ENCODE measurements around the gene CHCHD6. TPM values are rescaled to one million over a fixed set of nuclear protein-coding genes. Genes with fewer than 3 reads are reported as not detected.

Gene CHCHD6
- total RNA-seq, 1 experiment from 2014 or later = 35.8 TPM

GRCh38 chr3:126922466-126922865 lies 218.4 kb downstream of the CHCHD6 start:
- no peak for DNase-seq (ENCODE audit: low spot score)

DNA sequence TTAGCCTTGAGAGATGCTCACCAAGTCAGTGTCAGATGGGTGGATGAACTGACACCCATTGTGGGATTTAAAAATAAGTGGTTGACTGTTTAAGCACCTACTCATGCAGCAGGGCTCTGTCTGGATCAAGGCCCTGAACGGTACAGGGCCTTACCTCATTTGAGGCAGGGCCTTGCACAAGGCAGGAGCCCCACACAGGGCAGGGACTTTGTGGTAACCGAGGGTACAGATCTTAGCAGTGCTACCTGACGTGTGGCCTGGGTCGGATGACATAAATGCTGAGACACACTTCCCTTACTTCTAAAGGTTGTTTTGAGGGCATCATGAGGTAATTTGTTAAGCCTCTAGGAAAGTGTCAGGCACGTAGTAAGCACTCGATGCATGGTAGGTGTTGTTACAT lies 219.4 kb downstream of the CHCHD6 start:
- no peak for DNase-seq (ENCODE audit: low spot score)

DNA sequence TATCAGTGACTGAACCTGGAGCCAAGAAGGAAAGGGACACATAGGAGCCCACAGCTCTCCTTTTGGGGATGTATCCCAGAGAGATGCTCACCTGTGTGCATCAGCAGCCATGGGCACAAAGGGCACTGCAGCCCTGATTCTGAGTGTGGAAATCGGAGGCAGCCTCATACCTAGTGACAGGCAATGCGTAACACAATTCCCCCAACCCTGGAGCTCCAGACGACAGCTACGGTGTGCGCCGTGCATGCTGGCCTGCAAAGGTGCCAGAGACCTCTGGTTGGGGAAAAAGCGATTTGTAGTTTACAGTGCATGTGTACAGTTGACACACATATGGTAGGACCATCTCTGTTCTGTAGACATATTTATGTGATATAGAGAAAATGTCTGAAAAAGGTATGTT lies 219.9 kb downstream of the CHCHD6 start:
- DNase-seq (ENCODE audit: low spot score) = no peak

- DNase-seq (ENCODE audit: low spot score) = no peak
These were observed 220.4 kb downstream of the CHCHD6 start for GRCh38 chr3:126924458-126924857.

GRCh38 chr3:126925411-126926171 lies 221.6 kb downstream of the CHCHD6 start:
- DNase-seq (ENCODE audit: low spot score) = no peak

GRCh38 chr3:126926684-126927400 lies 222.8 kb downstream of the CHCHD6 start:
- peak; percentile 89 for DNase-seq (ENCODE audit: low spot score)

DNA sequence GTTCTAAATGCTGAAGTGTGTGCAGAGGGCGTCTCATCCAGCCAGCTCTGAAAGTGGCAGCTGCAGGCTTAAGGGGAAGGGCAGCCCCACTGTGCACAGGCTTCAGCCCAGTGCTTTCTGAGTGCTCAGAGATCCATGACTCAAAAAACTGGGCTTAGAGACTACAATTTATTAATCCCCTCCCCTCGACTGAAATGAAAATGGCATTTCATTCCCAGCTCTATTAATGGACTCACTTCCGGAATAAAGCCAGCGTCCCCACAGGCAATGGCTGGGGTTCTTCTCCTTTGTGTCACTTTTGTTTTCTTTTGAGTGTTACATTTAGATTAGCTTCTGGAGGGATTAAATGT lies 223.3 kb downstream of the CHCHD6 start:
- DNase-seq (ENCODE audit: low spot score) = no peak

DNA sequence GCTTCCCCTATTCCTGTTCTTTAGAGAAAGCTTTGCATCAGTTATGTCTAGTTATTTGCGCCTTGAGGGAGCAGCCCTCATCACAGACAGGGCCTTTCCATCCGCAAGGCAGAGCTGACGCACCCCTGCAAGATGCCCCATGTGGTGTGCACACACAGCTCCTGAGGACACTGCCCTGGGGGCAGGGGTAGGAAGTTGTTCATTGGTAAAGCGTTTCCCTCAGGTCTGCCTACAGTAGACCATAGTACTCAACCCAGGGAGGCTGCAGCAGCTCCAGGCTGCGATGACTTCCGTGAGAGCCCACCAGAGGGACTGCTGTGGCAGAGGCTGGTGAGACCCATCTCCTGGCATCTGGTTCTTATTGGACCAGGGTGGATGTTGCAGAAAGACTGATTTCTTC lies 223.8 kb downstream of the CHCHD6 start:
- no peak for DNase-seq (ENCODE audit: low spot score)

- no peak for DNase-seq (ENCODE audit: low spot score)
These were observed 225.0 kb downstream of the CHCHD6 start for GRCh38 chr3:126928921-126929474.

DNA sequence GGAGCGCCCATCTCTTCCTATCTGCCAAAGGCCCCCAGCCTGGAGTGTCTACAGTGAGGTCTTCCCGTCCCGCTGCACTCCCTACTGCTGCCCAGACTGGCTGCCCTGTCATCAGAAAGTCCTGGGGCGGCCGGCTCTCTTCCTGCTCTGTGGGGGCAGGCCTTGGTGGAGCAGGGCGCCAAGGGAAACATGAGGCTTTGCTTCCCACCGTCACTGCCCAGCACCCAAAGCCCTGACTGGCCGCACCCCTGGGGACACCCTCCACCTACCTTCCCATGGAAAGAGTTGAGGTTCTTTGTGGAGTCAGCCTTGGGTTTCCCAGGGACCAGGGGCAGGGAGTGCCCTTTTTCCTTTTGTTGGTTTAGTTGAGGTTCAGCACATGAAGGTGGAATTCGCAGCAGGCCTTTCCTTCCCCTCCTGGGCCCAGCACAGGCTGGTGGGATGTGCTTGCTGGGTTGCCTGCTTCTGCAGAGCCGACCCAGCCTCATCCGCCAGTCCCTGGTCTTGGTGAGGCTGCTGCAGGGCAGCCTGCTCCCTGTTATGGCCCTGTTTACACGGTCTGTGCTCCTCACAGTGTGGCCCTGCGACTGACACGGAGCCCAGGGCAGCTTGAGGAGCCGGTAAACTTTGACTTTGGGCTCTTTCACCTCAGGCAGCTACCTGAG lies 227.0 kb downstream of the CHCHD6 start:
- no peak for DNase-seq (ENCODE audit: low spot score)

- no peak for DNase-seq (ENCODE audit: low spot score)
These were observed 227.8 kb downstream of the CHCHD6 start for GRCh38 chr3:126931806-126932187.

DNA sequence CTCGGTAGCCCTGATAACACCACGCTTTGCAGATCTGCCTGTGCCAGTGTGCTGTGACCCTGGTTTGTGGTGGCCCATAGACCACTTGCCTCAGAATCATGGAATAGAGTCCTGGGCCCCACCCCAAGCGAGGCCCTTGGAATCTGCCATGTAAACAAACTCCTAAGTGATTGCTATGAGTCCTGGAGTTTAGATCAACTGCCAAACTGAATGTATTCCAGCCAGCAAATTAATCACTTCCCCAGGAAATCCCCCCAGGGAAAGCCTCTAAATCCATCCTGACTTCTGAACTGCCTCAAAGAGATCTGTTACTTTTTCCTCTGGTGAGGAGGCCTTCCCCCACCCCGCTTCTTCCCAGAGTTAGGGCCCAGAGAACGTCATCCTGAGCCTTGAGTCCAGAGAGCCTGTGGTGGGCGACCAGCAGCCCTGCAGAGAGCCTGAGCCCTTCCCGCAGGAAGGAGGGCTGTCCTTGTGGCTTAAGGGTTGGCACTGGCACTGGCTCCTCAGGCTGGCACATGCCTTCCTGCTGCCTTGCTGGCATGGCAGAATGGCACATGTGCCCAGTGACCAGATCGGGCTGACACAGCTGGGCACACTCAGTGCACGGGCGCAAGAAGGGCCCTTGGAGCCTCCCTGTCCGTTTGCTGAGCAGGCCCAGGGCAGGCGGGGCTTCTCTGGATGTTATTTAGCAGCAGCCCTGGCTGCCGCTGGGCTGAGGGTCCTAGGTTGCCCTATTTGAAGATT lies 228.3 kb downstream of the CHCHD6 start:
- DNase-seq (ENCODE audit: low spot score) = peak; percentile 64

DNA sequence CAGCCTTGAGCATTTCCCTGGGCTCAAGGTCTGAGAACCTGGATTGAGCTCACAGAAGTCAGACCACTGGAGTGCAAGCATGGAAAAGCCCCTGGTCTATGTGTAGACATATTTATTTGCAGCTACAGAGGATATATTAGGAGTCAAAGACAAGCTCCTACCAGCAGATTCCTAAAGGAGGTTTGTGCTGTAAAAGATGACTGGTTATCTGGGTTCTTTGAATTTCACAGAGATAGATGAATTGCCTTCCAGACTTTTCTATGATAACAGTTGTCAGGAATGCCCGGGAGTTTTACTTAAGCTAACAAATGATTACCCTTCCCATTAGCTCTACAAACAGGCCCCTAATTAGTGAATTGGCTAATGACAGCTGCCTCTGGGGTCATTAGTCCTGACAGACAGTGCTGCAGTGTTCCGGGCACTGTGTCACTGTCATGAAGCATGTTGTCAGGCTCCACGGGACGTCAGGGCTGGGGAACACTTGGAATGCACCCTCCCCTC lies 230.0 kb downstream of the CHCHD6 start:
- DNase-seq (ENCODE audit: low spot score) = no peak

- DNase-seq (ENCODE audit: low spot score) = no peak
These were observed 231.0 kb downstream of the CHCHD6 start for GRCh38 chr3:126934991-126935390.

DNA sequence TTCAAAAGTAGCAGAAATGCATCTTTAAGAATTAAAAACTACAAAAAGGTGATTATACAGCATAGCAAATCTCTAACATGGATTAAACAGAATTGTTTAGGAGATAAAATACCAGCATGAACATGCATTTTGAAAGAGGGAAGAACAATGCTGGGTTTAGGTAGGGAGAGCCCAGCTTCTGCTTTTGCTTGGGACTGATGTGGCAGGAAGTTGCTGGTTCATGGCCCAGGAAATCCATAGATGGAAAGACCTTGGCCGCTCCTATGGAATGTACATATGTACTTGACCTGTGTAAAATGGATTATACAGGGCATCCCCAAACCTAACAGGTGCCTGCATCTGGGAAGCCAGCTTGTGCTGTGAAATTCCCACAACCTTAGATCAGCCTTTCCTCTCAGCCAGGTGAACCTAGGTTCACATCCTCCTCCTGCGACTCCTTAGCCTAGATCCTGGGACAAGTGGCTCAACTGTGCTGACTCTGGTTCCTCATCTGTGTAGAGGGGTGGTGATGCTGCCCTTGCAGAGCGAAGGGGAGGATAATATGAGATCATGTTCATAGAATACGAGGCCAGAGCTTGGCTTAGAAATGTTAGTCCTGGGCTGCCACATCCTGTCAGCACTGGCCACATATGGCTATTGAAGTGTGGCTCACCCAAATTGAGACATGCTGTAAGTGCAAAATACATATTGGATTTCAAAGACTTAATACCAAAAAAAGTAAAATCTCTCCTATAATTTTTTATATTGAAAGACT lies 231.9 kb downstream of the CHCHD6 start:
- no peak for DNase-seq (ENCODE audit: low spot score)

GRCh38 chr3:126936853-126937425 lies 232.9 kb downstream of the CHCHD6 start:
- no peak for DNase-seq (ENCODE audit: low spot score)

- no peak for DNase-seq (ENCODE audit: low spot score)
These were observed 233.5 kb downstream of the CHCHD6 start for GRCh38 chr3:126937533-126937932.

- DNase-seq (ENCODE audit: low spot score) = peak; percentile 69
These were observed 233.9 kb downstream of the CHCHD6 start for GRCh38 chr3:126937973-126938372.

DNA sequence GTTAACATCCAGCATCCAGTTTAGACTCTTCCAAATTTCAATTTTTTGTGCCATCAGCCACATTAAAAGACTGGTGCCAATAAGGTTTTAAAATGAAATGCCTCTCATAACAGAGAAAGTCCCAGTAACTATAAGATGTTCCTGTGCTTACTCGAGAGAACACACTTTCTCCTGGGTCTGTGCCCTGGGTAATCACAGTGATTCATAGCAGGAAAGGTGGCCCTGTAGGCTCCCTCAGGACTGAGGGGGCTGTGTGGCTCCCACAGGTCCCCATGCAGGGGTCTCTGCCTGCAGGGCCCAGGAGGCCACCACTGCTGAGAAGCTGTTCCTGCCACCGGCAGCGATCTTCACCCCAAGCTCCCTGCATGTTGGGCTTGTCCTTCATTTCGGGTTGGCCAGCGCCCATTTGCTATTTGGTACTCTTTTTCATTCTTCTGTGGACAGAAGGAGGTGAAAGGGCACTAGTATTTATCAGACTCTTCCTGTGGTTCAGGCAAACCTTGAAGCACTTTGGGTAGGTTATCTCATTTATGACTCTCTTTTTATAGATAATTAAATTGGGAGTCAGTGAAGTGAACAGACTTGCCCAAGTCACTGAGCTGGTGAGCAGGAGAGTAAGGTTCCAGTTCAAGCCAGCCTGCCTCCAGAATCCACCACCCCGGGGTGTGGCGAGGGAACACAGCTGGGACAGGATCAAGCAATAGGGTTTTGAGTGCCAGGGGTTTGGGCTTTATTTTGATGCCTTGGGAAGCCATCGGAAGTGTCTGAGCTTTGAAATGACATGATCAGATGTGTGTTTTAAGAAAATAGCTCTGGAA lies 234.7 kb downstream of the CHCHD6 start:
- DNase-seq (ENCODE audit: low spot score) = no peak

DNA sequence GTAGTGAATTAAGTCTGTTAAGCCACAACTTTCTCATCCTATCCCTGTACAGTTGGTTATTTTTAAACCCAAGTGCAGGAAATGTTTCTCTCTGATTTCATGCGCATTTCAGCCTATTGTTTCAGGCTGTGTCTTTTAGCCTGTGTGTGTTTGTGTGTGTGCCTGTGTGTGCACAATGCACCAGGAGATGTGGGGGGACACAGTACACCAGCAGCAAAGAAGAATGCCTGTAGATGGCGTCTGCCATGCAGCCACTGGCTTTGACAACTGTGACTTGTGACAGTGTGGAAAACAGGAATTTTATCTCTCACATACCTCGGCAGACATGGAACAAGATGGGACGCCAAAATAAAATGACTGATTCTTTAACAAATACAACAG lies 235.3 kb downstream of the CHCHD6 start:
- no peak for DNase-seq (ENCODE audit: low spot score)
